Upper lobe of left lung (tissue), 6 donors: ENCODE measurements around the gene FDXR. TPM values are rescaled to one million over a fixed set of nuclear protein-coding genes. Genes with fewer than 3 reads are reported as not detected.

Source experiments
- ATAC-seq, 2 donors: fragments of 200-7000 bp; cut with Tn5 transposase; one replicate each; pipeline ENCODE4 v1.9.1; 2022; ENCODE audit warnings: mild to moderate bottlenecking in 2 of 2, moderate library complexity in 2 of 2; ENCODE audit not compliant: low FRiP score in 2 of 2
- DNase-seq, 2 donors: peaks; one replicate each; pipeline ENCODE4 v3.0.0-alpha.2; 2019 to 2020
- H3K27ac ChIP-seq, 4 donors: fragments of 200-600 bp; sonication (generic); one replicate each; pipeline ENCODE4 v1.5.1; 2016 to 2019
- H3K27me3 ChIP-seq, 4 donors: fragments of 200-600 bp; sonication (generic); one replicate each; pipeline ENCODE4 v1.5.1; 2017 to 2019
- H3K36me3 ChIP-seq, 4 donors: fragments of 200-600 bp; sonication (generic); one replicate each; pipeline ENCODE4 v1.5.1; 2016 to 2019
- H3K4me1 ChIP-seq, 4 donors: fragments of 200-600 bp; sonication (generic); one replicate each; pipeline ENCODE4 v1.5.1; 2018 to 2019
- H3K4me3 ChIP-seq, 4 donors: fragments of 200-600 bp; sonication (generic); one replicate each; pipeline ENCODE4 v1.5.1; 2017 to 2019; ENCODE audit warnings: mild to moderate bottlenecking in 2 of 4, moderate library complexity in 1 of 4
- H3K9me3 ChIP-seq, 4 donors: fragments of 200-600 bp; sonication (generic); one replicate each; pipeline ENCODE4 v1.5.1; 2018 to 2019
- CTCF ChIP-seq, 6 experiments: fragments of 450-650 bp in 4 of 6; fragments of 200-600 bp in 2 of 6; sonication (generic) in 2 of 6; IDR thresholded peaks; one replicate each; pipeline ENCODE4 v1.5.1; 2016 to 2019; ENCODE audit warnings: antibody characterized with exemption in 6 of 6
- EP300 ChIP-seq, 4 donors: sonication (generic); formaldehyde crosslinking; IDR thresholded peaks; one replicate each; pipeline ENCODE4 v1.5.1; 2017; ENCODE audit warnings: antibody characterized with exemption in 4 of 4, control low read depth in 2 of 4
- POLR2A ChIP-seq, 4 donors: fragments of 450-650 bp; IDR thresholded peaks; one replicate each; pipeline ENCODE4 v1.5.1; 2016 to 2017; ENCODE audit warnings: antibody characterized with exemption in 4 of 4, mild to moderate bottlenecking in 2 of 4
- POLR2AphosphoS5 ChIP-seq, 2 donors: sonication (generic); formaldehyde crosslinking; IDR thresholded peaks; one replicate each; pipeline ENCODE4 v1.5.1; 2017; ENCODE audit warnings: antibody characterized with exemption in 2 of 2
- WGBS, 2 donors: methylation state at CpG; one replicate each; pipeline ENCODE4 v1.1.5; 2017 to 2018; 5-methylcytosine and 5-hydroxymethylcytosine counted together
- total RNA-seq, 6 donors: library from RNA; depleted of rRNA in 4 of 6; stranded (reverse); fragments of >200 nt in 4 of 6; gene quantifications; one replicate each; pipeline versions ENCODE4 v1.1.0 to v1.2.1, GENCODE V29; 2016 to 2021
- donor health status: DM: no; HTN: no; CAD: no; lungs with moderate emphysema.
- donor health status: DM: no; HTN: yes; CAD: no; lungs with severe emphysema.

The FDXR gene
- total RNA-seq, result 10 to 100 TPM in 3 of 6 donors, 1 to 10 TPM in 3; 6.8 to 15.1 (median 10.8) TPM

- no peaks in the 10 kb centered on the region for H3K9me3 ChIP-seq
- DNase-seq (no peak), ATAC-seq (peak in 1 of 2 donors; percentile 10)
- peak within 1 kb of the TSS; percentile 89 to 95 (median 92) for H3K27ac ChIP-seq
- WGBS, 2 donors, result 10 to 15% methylated on average over 21 to 35 of the region's 38 CpGs
- peaks cover 15 to 23% (median 19%) of the 10 kb centered on the region in 4 donors for H3K4me1 ChIP-seq
- TF ChIP-seq EP300 (IDR thresholded peaks at IDR 0.05) (no peak), POLR2AphosphoS5 (IDR thresholded peaks at IDR 0.05) (peak in 1 of 2 donors; percentile 81), CTCF (IDR thresholded peaks at IDR 0.05) (peak in 1 of 6 experiments; percentile 19), POLR2A (IDR thresholded peaks at IDR 0.05) (peak in 3 of 4 donors; percentile 34 to 61 (median 59))
- peak within 1 kb of the TSS; percentile 51 to 71 (median 66) for H3K4me3 ChIP-seq
- no peaks in the 10 kb centered on the region for H3K27me3 ChIP-seq
- H3K36me3 ChIP-seq, result no peaks in the 10 kb centered on the region
These were observed at the start of gene FDXR for GRCh38 chr17:74872313-74873036. Gene FDXR (minus strand): TSS chr17:74872994. CDS start chr17:74872944, 50 bp downstream.

- H3K27ac ChIP-seq, result no peak overlapping the region
- no peaks in the 10 kb centered on the region for H3K9me3 ChIP-seq
- WGBS, 2 donors, result 24 to 63% methylated on average over 5 to 6 of the region's 6 CpGs
- no peak for DNase-seq
- TF ChIP-seq POLR2AphosphoS5 (IDR thresholded peaks at IDR 0.05) (no peak), EP300 (IDR thresholded peaks at IDR 0.05) (no peak), CTCF (IDR thresholded peaks at IDR 0.05) (no peak), POLR2A (IDR thresholded peaks at IDR 0.05) (no peak)
- H3K27me3 ChIP-seq, result peaks cover 0 to 46% (median 20%) of the 10 kb centered on the region in 4 donors
- H3K4me1 ChIP-seq, result peaks cover 22 to 23% (median 22%) of the 10 kb centered on the region in 4 donors
- H3K4me3 ChIP-seq, result no peak overlapping the region
- H3K36me3 ChIP-seq, result no peaks in the 10 kb centered on the region
- no peak for ATAC-seq
These were observed 49.4 kb upstream of the FDXR start for GRCh38 chr17:74922172-74922571.

GRCh38 chr17:74921769-74922168 lies 49.0 kb upstream of the FDXR start:
- Histone ChIP-seq H3K4me3 (no peak overlapping the region), H3K36me3 (no peaks in the 10 kb centered on the region), H3K4me1 (peaks cover 22 to 23% (median 22%) of the 10 kb centered on the region in 4 donors), H3K27ac (no peak overlapping the region), H3K9me3 (no peaks in the 10 kb centered on the region), H3K27me3 (peaks cover 0 to 46% (median 20%) of the 10 kb centered on the region in 4 donors)
- ATAC-seq (no peak), DNase-seq (no peak)
- no peak for TF ChIP-seq POLR2AphosphoS5 (IDR thresholded peaks at IDR 0.05)
- TF ChIP-seq POLR2A (IDR thresholded peaks at IDR 0.05), result no peak
- TF ChIP-seq CTCF (IDR thresholded peaks at IDR 0.05), result no peak
- TF ChIP-seq EP300 (IDR thresholded peaks at IDR 0.05), result no peak
- 100% methylated on average over 1 to 2 of the region's 2 CpGs for WGBS, 2 donors

GRCh38 chr17:74921026-74921681 lies 48.4 kb upstream of the FDXR start:
- Histone ChIP-seq H3K27me3 (peaks cover 0 to 46% (median 20%) of the 10 kb centered on the region in 4 donors), H3K9me3 (no peaks in the 10 kb centered on the region), H3K4me1 (peaks cover 22 to 23% (median 22%) of the 10 kb centered on the region in 4 donors), H3K4me3 (no peak overlapping the region), H3K36me3 (no peaks in the 10 kb centered on the region), H3K27ac (no peak overlapping the region)
- WGBS, 2 donors, result 56 to 70% methylated on average over 11 to 18 of the region's 19 CpGs
- TF ChIP-seq CTCF (IDR thresholded peaks at IDR 0.05) (no peak), EP300 (IDR thresholded peaks at IDR 0.05) (no peak), POLR2A (IDR thresholded peaks at IDR 0.05) (no peak), POLR2AphosphoS5 (IDR thresholded peaks at IDR 0.05) (no peak)
- peak in 1 of 2 donors; percentile 70 for DNase-seq
- ATAC-seq, result no peak
